Liver (tissue), 9 donors: ENCODE measurements around the gene SHB. TPM values are rescaled to one million over a fixed set of nuclear protein-coding genes. Genes with fewer than 3 reads are reported as not detected.

Experiments used
- DNase-seq: peaks from one replicate; pipeline ENCODE4 v3.0.0-alpha.2; 2017; ENCODE audit warnings: low spot score
- H3K27ac ChIP-seq, 2 donors: one replicate each; pipeline ENCODE4 v1.7.0; 2013; ENCODE audit warnings: inconsistent platforms in 2 of 2, low read length in 2 of 2, control low read depth in 1 of 2, low read depth in 1 of 2, mild to moderate bottlenecking in 1 of 2
- H3K27me3 ChIP-seq, 4 donors: one replicate each; pipeline versions ENCODE4 v1.6.1 to v1.7.0; 2013; ENCODE audit warnings: low read length in 3 of 4, inconsistent platforms in 1 of 4, mild to moderate bottlenecking in 1 of 4, moderate library complexity in 1 of 4; ENCODE audit not compliant: control insufficient read depth in 4 of 4, insufficient read depth in 4 of 4
- H3K36me3 ChIP-seq, 4 donors: one replicate each; pipeline versions ENCODE4 v1.6.1 to v1.7.0; 2013; ENCODE audit warnings: low read length in 3 of 4, mild to moderate bottlenecking in 3 of 4, low read depth in 1 of 4, moderate library complexity in 1 of 4; ENCODE audit not compliant: control insufficient read depth in 4 of 4, insufficient read depth in 3 of 4
- H3K4me1 ChIP-seq, 4 donors: one replicate each; pipeline versions ENCODE4 v1.6.1 to v1.7.0; 2013; ENCODE audit warnings: low read length in 3 of 4, mild to moderate bottlenecking in 3 of 4, moderate library complexity in 1 of 4; ENCODE audit not compliant: control insufficient read depth in 4 of 4, insufficient read depth in 4 of 4
- H3K4me3 ChIP-seq, 3 donors: one replicate each; pipeline versions ENCODE4 v1.6.1 to v1.7.0; 2013; ENCODE audit warnings: low read length in 3 of 3, control low read depth in 1 of 3, low read depth in 1 of 3, mild to moderate bottlenecking in 1 of 3
- H3K9ac ChIP-seq, 2 donors: one replicate each; pipeline ENCODE4 v1.7.0; 2013; ENCODE audit warnings: low read length in 2 of 2, mild to moderate bottlenecking in 2 of 2, moderate library complexity in 2 of 2, control low read depth in 1 of 2, low read depth in 1 of 2
- H3K9me3 ChIP-seq, 4 donors: one replicate each; pipeline versions ENCODE4 v1.6.1 to v1.7.0; 2013; ENCODE audit warnings: low read length in 3 of 4; ENCODE audit not compliant: control insufficient read depth in 4 of 4
- ATF3 ChIP-seq: IDR thresholded peaks from 2 replicates; pipeline ENCODE4 v1.6.1; 2016; ENCODE audit warnings: antibody characterized with exemption
- CTCF ChIP-seq: fragments of 150-350 bp; IDR thresholded peaks from 2 replicates; pipeline ENCODE4 v1.5.1; 2017; ENCODE audit warnings: improper control_type of control experiment, low read depth, low read length; ENCODE audit not compliant: missing input control
- EGR1 ChIP-seq, 2 donors: IDR thresholded peaks; 2 replicates each; pipeline ENCODE4 v1.6.1; 2016 to 2018; ENCODE audit warnings: antibody characterized with exemption in 2 of 2, low read depth in 2 of 2
- FOXA1 ChIP-seq: IDR thresholded peaks from 2 replicates; pipeline ENCODE4 v1.6.1; 2016; ENCODE audit warnings: antibody characterized with exemption
- FOXA2 ChIP-seq: IDR thresholded peaks from 2 replicates; pipeline ENCODE4 v1.6.1; 2016; ENCODE audit warnings: antibody characterized with exemption
- GABPA ChIP-seq, 2 donors: IDR thresholded peaks in 1 of 2; conservative IDR thresholded peaks in 1 of 2; 2 replicates each; pipeline ENCODE4 v1.6.1; 2016; ENCODE audit warnings: antibody characterized with exemption in 2 of 2, mild to moderate bottlenecking in 1 of 2, moderate library complexity in 1 of 2
- HNF4A ChIP-seq, 2 donors: conservative IDR thresholded peaks; 2 replicates each; pipeline ENCODE4 v1.6.1; 2016; ENCODE audit warnings: antibody characterized with exemption in 2 of 2, mild to moderate bottlenecking in 2 of 2
- HNF4G ChIP-seq: IDR thresholded peaks from 2 replicates; pipeline ENCODE4 v1.6.1; 2016; ENCODE audit warnings: antibody characterized with exemption
- JUND ChIP-seq, 2 donors: IDR thresholded peaks; 2 replicates each; pipeline ENCODE4 v1.6.1; 2016; ENCODE audit warnings: antibody characterized with exemption in 2 of 2
- MAX ChIP-seq: IDR thresholded peaks from 2 replicates; pipeline ENCODE4 v1.6.1; 2016; ENCODE audit warnings: antibody characterized with exemption
- NR2F2 ChIP-seq: IDR thresholded peaks from 2 replicates; pipeline ENCODE4 v1.6.1; 2016; ENCODE audit warnings: antibody characterized with exemption
- RAD21 ChIP-seq, 2 donors: IDR thresholded peaks; 2 replicates each; pipeline ENCODE4 v1.6.1; 2016; ENCODE audit warnings: antibody characterized with exemption in 2 of 2, mild to moderate bottlenecking in 2 of 2
- REST ChIP-seq: IDR thresholded peaks from 2 replicates; pipeline ENCODE4 v1.6.1; 2016; ENCODE audit warnings: antibody characterized with exemption, mild to moderate bottlenecking
- RXRA ChIP-seq, 2 donors: IDR thresholded peaks; 2 replicates each; pipeline ENCODE4 v1.6.1; 2017 to 2018; ENCODE audit warnings: antibody characterized with exemption in 2 of 2, mild to moderate bottlenecking in 1 of 2
- SP1 ChIP-seq: IDR thresholded peaks from 2 replicates; pipeline ENCODE4 v1.6.1; 2018; ENCODE audit warnings: antibody characterized with exemption, mild to moderate bottlenecking
- TAF1 ChIP-seq: conservative IDR thresholded peaks from 2 replicates; pipeline ENCODE4 v1.6.1; 2016; ENCODE audit warnings: antibody characterized with exemption, mild to moderate bottlenecking
- YY1 ChIP-seq: IDR thresholded peaks from 2 replicates; pipeline ENCODE4 v1.6.1; 2016; ENCODE audit warnings: antibody characterized with exemption, mild to moderate bottlenecking
- ZBTB33 ChIP-seq: IDR thresholded peaks from 2 replicates; pipeline ENCODE4 v1.6.1; 2016; ENCODE audit warnings: antibody characterized with exemption
- WGBS: extraction: QIAGEN DNeasy Blood & Tissue Kit; methylation state at CpG from one replicate; pipeline ENCODE4 v1.1.7; 2013; 5-methylcytosine and 5-hydroxymethylcytosine counted together
- polyA plus RNA-seq, 2 donors: library from polyadenylated mRNA; stranded (reverse) in 1 of 2; unstranded in 1 of 2; fragments of 200-250 nt in 1 of 2; fragments of >200 nt in 1 of 2; fragmentation: Nextera tagmentation in 1 of 2; extraction: Ambion mirVana in 1 of 2; gene quantifications; one replicate each; pipeline versions ENCODE4 v1.2.1 to v1.2.3, GENCODE V29; 2013 to 2015
- total RNA-seq, 2 donors: library from RNA; depleted of rRNA; stranded (reverse); fragments of >200 nt; gene quantifications; one replicate each; pipeline ENCODE4 v1.2.3, GENCODE V29; 2014
- donor health status: healthy.
- donor health status: healthy.
- donor health status: healthy.
- donor health status: healthy.
- donor health status: healthy.

Gene SHB
- total and polyA plus RNA-seq, 4 donors, result 3.4 to 17.3 (median 7.0) TPM

GRCh38 chr9:38086496-38086895, 17.5 kb upstream of the SHB start (continued):
- TF ChIP-seq SP1 (no peak), RXRA (IDR thresholded peaks at IDR 0.05) (no peak)

- H3K27ac ChIP-seq, result no peak overlapping the region
- no peaks in the 10 kb centered on the region for H3K27me3 ChIP-seq
- no peak overlapping the region for H3K9ac ChIP-seq
- 83% methylated on average over 5 of the region's 5 CpGs for WGBS
- H3K4me1 ChIP-seq, result peaks cover 0 to 4% (median 1%) of the 10 kb centered on the region in 4 donors
- no peak overlapping the region for H3K4me3 ChIP-seq
- no peaks in the 10 kb centered on the region for H3K36me3 ChIP-seq
- TF ChIP-seq JUND (IDR thresholded peaks at IDR 0.05), result no peak
- no peak for TF ChIP-seq ATF3
- no peak for TF ChIP-seq SP1
- no peak for TF ChIP-seq EGR1 (IDR thresholded peaks at IDR 0.05; ENCODE audit: low read depth in 2 of 2)
- TF ChIP-seq HNF4A (conservative IDR thresholded peaks at IDR 0.05), result no peak
- TF ChIP-seq RAD21 (IDR thresholded peaks at IDR 0.05), result no peak
- no peak for TF ChIP-seq CTCF
- no peak for TF ChIP-seq TAF1
- TF ChIP-seq ZBTB33, result no peak
- no peak for TF ChIP-seq RXRA (IDR thresholded peaks at IDR 0.05)
- TF ChIP-seq REST, result no peak
- no peak for TF ChIP-seq MAX
- no peak for TF ChIP-seq GABPA (IDR thresholded peaks at IDR 0.05 in 1 of 2, conservative IDR thresholded peaks at IDR 0.05 in 1 of 2)
- TF ChIP-seq NR2F2, result no peak
- no peak for TF ChIP-seq FOXA2
- TF ChIP-seq HNF4G, result no peak
- no peak for TF ChIP-seq YY1
- TF ChIP-seq FOXA1, result no peak
- no peaks in the 10 kb centered on the region for H3K9me3 ChIP-seq
- no peak for DNase-seq
These were observed 16.3 kb upstream of the SHB start for GRCh38 chr9:38085308-38085707.
